Gastrocnemius medialis (tissue), 4 donors: ENCODE data around the gene COL4A1. TPM values are rescaled to one million over a fixed set of nuclear protein-coding genes. Genes with fewer than 3 reads are reported as not detected.
A peak's percentile ranks its signal among the peaks of the same experiment; 100 is the strongest.

Source experiments
- ATAC-seq, 2 donors: fragments of 150-250 bp; one replicate each; pipeline ENCODE4 v1.9.1; 2016
- DNase-seq, 2 donors: peaks; one replicate each; pipeline ENCODE4 v3.0.0-alpha.2; 2019
- H3K27ac ChIP-seq, 4 donors: fragments of 200-600 bp; sonication (generic); 1 replicate in 1 of 4; 2 replicates in 3 of 4; pipeline ENCODE4 v1.5.1; 2016 to 2018; ENCODE audit warnings: mild to moderate bottlenecking in 2 of 4, moderate library complexity in 1 of 4
- H3K27me3 ChIP-seq, 3 donors: fragments of 200-600 bp; sonication (generic) in 2 of 3; 1 replicate in 1 of 3; 2 replicates in 2 of 3; pipeline versions ENCODE4 v1.5.1 to v1.6.0; 2016 to 2019; ENCODE audit warnings: mild to moderate bottlenecking in 1 of 3, moderate library complexity in 1 of 3
- H3K36me3 ChIP-seq, 2 donors: fragments of 200-600 bp; sonication (generic) in 1 of 2; one replicate each; pipeline ENCODE4 v1.5.1; 2017 to 2018
- H3K4me1 ChIP-seq, 2 donors: fragments of 200-600 bp; sonication (generic) in 1 of 2; one replicate each; pipeline ENCODE4 v1.5.1; 2016 to 2017; ENCODE audit warnings: mild to moderate bottlenecking in 2 of 2
- H3K4me3 ChIP-seq, 4 donors: fragments of 200-600 bp; sonication (generic) in 3 of 4; 1 replicate in 1 of 4; 2 replicates in 3 of 4; pipeline ENCODE4 v1.5.1; 2016 to 2019; ENCODE audit warnings: mild to moderate bottlenecking in 2 of 4
- H3K9me3 ChIP-seq, 3 donors: fragments of 200-600 bp; sonication (generic) in 2 of 3; 1 replicate in 1 of 3; 2 replicates in 2 of 3; pipeline ENCODE4 v1.5.1; 2016 to 2019
- POLR2A ChIP-seq, 2 donors: fragments of 450-650 bp; IDR thresholded peaks; one replicate each; pipeline ENCODE4 v1.6.1; 2017; ENCODE audit warnings: antibody characterized with exemption in 2 of 2, mild to moderate bottlenecking in 2 of 2, moderate library complexity in 2 of 2
- in situ Hi-C, 4 donors: fragments of 200-750 bp; cut with MboI; loops; one replicate each; pipeline versions ENCODE4 v1.15.0 to v1.8.0; 2017; ENCODE audit warnings: low sequenced_read_pairs in 4 of 4
- intact Hi-C: fragments of 100-400 bp; cut with DNase I; formaldehyde crosslinking; loops from one replicate; pipeline ENCODE4 v1.15.1; 2023; ENCODE audit warnings: low total_unique reads
- total RNA-seq, 4 donors: library from RNA; depleted of rRNA; stranded (reverse); fragments of >200 nt; gene quantifications; one replicate each; pipeline versions ENCODE4 v1.1.0 to v1.2.3, GENCODE V29; 2016
- TF ChIP-seq, protein P1 (sequence below), 5 experiments: fragments of 450-650 bp in 3 of 5; fragments of 200-600 bp in 2 of 5; sonication (generic) in 2 of 5; IDR thresholded peaks in 4 of 5; conservative IDR thresholded peaks in 1 of 5; 1 replicate in 4 of 5; 2 replicates in 1 of 5; pipeline ENCODE4 v1.5.1; 2016 to 2019; ENCODE audit warnings: antibody characterized with exemption in 5 of 5, mild to moderate bottlenecking in 3 of 5, moderate library complexity in 3 of 5

COL4A1 gene
- total RNA-seq, 4 donors from 2014 or later: 60.5 to 127 (median 120) TPM

DNA sequence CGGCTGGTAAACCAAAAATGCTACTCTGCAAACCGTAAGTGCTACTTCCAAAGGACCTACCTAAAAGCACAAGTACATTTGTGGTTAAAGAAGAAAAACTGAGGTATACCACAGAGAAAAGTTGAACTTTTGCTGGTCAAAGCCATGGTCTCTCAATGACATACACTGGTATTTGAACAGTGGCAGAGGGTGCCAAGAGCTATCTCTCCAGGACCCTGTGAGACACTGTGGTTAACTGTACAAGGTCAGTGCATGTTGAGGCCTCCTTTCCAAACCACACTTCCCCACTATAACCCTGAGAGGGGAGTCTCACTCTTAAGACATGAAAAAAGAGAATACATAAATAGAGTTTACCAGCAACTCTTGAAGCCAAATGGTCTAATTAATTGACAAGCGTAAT lies 49.5 kb downstream of the COL4A1 start:
- Histone ChIP-seq H3K9me3 (no peaks in the 10 kb centered on the region), H3K27ac (peak overlapping the region in 3 of 4 donors; percentile 5 to 67 (median 65)), H3K36me3 (no peaks in the 10 kb centered on the region), H3K4me3 (no peak overlapping the region), H3K4me1 (peaks cover 17 to 29% of the 10 kb centered on the region in 2 donors), H3K27me3 (peaks cover 0 to 5% (median 3%) of the 10 kb centered on the region in 3 donors)
- no peak for TF ChIP-seq POLR2A (IDR thresholded peaks at IDR 0.05)
- TF ChIP-seq, protein P1, sequence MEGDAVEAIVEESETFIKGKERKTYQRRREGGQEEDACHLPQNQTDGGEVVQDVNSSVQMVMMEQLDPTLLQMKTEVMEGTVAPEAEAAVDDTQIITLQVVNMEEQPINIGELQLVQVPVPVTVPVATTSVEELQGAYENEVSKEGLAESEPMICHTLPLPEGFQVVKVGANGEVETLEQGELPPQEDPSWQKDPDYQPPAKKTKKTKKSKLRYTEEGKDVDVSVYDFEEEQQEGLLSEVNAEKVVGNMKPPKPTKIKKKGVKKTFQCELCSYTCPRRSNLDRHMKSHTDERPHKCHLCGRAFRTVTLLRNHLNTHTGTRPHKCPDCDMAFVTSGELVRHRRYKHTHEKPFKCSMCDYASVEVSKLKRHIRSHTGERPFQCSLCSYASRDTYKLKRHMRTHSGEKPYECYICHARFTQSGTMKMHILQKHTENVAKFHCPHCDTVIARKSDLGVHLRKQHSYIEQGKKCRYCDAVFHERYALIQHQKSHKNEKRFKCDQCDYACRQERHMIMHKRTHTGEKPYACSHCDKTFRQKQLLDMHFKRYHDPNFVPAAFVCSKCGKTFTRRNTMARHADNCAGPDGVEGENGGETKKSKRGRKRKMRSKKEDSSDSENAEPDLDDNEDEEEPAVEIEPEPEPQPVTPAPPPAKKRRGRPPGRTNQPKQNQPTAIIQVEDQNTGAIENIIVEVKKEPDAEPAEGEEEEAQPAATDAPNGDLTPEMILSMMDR (IDR thresholded peaks at IDR 0.05 in 4 of 5, conservative IDR thresholded peaks at IDR 0.05 in 1 of 5): no peak
- in situ Hi-C loops: no loop called here
- intact Hi-C loops: no loop called here
- ATAC-seq: no peak
- DNase-seq: no peak

DNA sequence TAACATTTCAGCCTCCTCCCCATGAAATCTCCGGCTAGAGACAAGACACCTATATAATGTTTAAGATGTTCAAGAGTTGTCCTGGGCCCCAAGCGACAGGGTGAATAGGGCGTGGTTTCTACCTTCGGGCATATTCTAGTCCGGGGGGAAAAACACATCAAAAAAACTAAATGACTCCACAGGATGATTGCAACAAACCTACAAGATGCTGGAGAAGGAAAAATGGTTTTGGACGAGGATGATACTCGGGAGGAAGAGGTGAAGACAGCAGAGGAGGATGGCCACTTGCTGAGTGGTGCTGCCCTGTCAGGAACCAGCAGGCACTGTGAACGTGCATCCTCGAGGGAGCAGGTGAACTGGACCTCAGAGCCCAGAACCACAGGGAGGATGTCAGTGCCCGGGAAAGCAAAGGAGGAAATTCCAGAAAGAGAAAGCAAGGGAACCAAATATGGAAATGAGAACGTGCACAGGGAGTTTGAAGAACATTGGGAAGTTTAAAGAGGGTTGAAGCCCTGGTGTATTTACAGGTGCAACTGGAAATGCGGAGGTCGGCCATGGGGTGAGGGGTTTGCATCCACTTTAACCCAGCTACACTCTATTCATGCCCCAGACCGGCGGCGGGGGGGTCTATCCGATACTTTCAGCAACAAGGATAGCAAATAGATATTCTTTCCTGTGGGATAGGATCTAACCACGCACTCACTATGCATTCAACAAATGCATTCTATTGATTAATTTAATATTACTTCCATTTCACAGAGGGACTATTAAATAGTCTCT lies 50.6 kb downstream of the COL4A1 start:
- Histone ChIP-seq H3K9me3 (no peaks in the 10 kb centered on the region), H3K27ac (peak overlapping the region; percentile 47 to 67 (median 64)), H3K36me3 (no peaks in the 10 kb centered on the region), H3K4me1 (peaks cover 20 to 23% of the 10 kb centered on the region in 2 donors), H3K4me3 (no peak overlapping the region), H3K27me3 (peaks cover 0 to 3% (median 3%) of the 10 kb centered on the region in 3 donors)
- in situ Hi-C loops (no loop called here), intact Hi-C loops (no loop called here)
- TF ChIP-seq, protein P1 (IDR thresholded peaks at IDR 0.05 in 4 of 5, conservative IDR thresholded peaks at IDR 0.05 in 1 of 5): no peak
- peak in 1 of 2 donors; percentile 6 for TF ChIP-seq POLR2A (IDR thresholded peaks at IDR 0.05)
- no peak for ATAC-seq
- DNase-seq: no peak

- Histone ChIP-seq H3K27me3 (peaks cover 0 to 3% (median 0%) of the 10 kb centered on the region in 3 donors), H3K36me3 (no peaks in the 10 kb centered on the region), H3K27ac (peak overlapping the region; percentile 56 to 72 (median 65)), H3K4me1 (peaks cover 23 to 26% of the 10 kb centered on the region in 2 donors), H3K4me3 (no peak overlapping the region), H3K9me3 (no peaks in the 10 kb centered on the region)
- in situ Hi-C loops: no loop called here
- ATAC-seq (no peak), DNase-seq (no peak)
- intact Hi-C loops: no loop called here
- TF ChIP-seq POLR2A (IDR thresholded peaks at IDR 0.05): no peak
- TF ChIP-seq, protein P1 (IDR thresholded peaks at IDR 0.05 in 4 of 5, conservative IDR thresholded peaks at IDR 0.05 in 1 of 5): no peak
These were observed 52.0 kb downstream of the COL4A1 start for GRCh38 chr13:110254751-110255553.

GRCh38 chr13:110254151-110254679 lies 52.7 kb downstream of the COL4A1 start:
- Histone ChIP-seq H3K27me3 (peaks cover 0 to 3% (median 0%) of the 10 kb centered on the region in 3 donors), H3K27ac (peak overlapping the region; percentile 56 to 72 (median 65)), H3K4me3 (no peak overlapping the region), H3K4me1 (peaks cover 23 to 26% of the 10 kb centered on the region in 2 donors), H3K36me3 (no peaks in the 10 kb centered on the region), H3K9me3 (no peaks in the 10 kb centered on the region)
- ATAC-seq (peak in 1 of 2 donors; percentile 22), DNase-seq (no peak)
- TF ChIP-seq, protein P1 (IDR thresholded peaks at IDR 0.05 in 4 of 5, conservative IDR thresholded peaks at IDR 0.05 in 1 of 5): no peak
- TF ChIP-seq POLR2A (IDR thresholded peaks at IDR 0.05): no peak
- intact Hi-C loops: no loop called here
- in situ Hi-C loops: no loop called here
